Measurements from ENCODE around the gene C16orf74.

The C16orf74 gene

GRCh38 chr16:85674828-85675227, 76.1 kb downstream of the C16orf74 start:
- DNase-seq (ENCODE audit: low read depth in 2 of 2) = no peak

- DNase-seq (ENCODE audit: low read depth in 2 of 2) = no peak
Measured at GRCh38 chr16:85674418-85674755, 76.5 kb downstream of the C16orf74 start.

- DNase-seq (ENCODE audit: low read depth in 2 of 2) = no peak
Measured at GRCh38 chr16:85673529-85674417, 77.1 kb downstream of the C16orf74 start.

GRCh38 chr16:85670840-85671239, 80.1 kb downstream of the C16orf74 start:
- DNase-seq (ENCODE audit: low read depth in 2 of 2) = no peak

GRCh38 chr16:85668676-85669424, 82.0 kb downstream of the C16orf74 start:
- no peak for DNase-seq (ENCODE audit: low read depth in 2 of 2)

- DNase-seq (ENCODE audit: low read depth in 2 of 2) = no peak
Measured at GRCh38 chr16:85667841-85668413, 83.0 kb downstream of the C16orf74 start.

GRCh38 chr16:85667261-85667660, 83.6 kb downstream of the C16orf74 start:
- DNase-seq (ENCODE audit: low read depth in 2 of 2) = no peak

GRCh38 chr16:85665929-85666328, 85.0 kb downstream of the C16orf74 start:
- no peak for DNase-seq (ENCODE audit: low read depth in 2 of 2)

GRCh38 chr16:85665373-85665740, 85.5 kb downstream of the C16orf74 start:
- DNase-seq (ENCODE audit: low read depth in 2 of 2) = no peak

- no peak for DNase-seq (ENCODE audit: low read depth in 2 of 2)
Measured at GRCh38 chr16:85664580-85665372, 86.1 kb downstream of the C16orf74 start.

- no peak for DNase-seq (ENCODE audit: low read depth in 2 of 2)
Measured at GRCh38 chr16:85663891-85664321, 87.0 kb downstream of the C16orf74 start.

- DNase-seq (ENCODE audit: low read depth in 2 of 2) = no peak
Measured at GRCh38 chr16:85662976-85663830, 87.7 kb downstream of the C16orf74 start.

GRCh38 chr16:85662482-85662812, 88.4 kb downstream of the C16orf74 start:
- DNase-seq (ENCODE audit: low read depth in 2 of 2) = no peak

GRCh38 chr16:85661740-85662481, 89.0 kb downstream of the C16orf74 start:
- no peak for DNase-seq (ENCODE audit: low read depth in 2 of 2)

GRCh38 chr16:85660843-85661739, 89.8 kb downstream of the C16orf74 start:
- no peak for DNase-seq (ENCODE audit: low read depth in 2 of 2)

GRCh38 chr16:85659805-85660511, 90.9 kb downstream of the C16orf74 start:
- DNase-seq (ENCODE audit: low read depth in 2 of 2) = peak; percentile 62 to 72

GRCh38 chr16:85659336-85659735, 91.6 kb downstream of the C16orf74 start:
- DNase-seq (ENCODE audit: low read depth in 2 of 2) = no peak

GRCh38 chr16:85658504-85659326, 92.2 kb downstream of the C16orf74 start:
- DNase-seq (ENCODE audit: low read depth in 2 of 2) = no peak
